Mononuclear cell (primary cell): ENCODE data around the gene SLIRP. TPM values are rescaled to one million over a fixed set of nuclear protein-coding genes. Genes with fewer than 3 reads are reported as not detected.
"Not testable (repeated sequence)": the region's sequence is repeated elsewhere in the genome, so short reads cannot be mapped to it uniquely, and the experiment has no call there.

Source experiments
- H3K27me3 ChIP-seq: 2 replicates; pipeline ENCODE4 v1.6.0; 2011; ENCODE audit warnings: low read length, control low read depth; ENCODE audit not compliant: insufficient read depth
- H3K4me1 ChIP-seq: 2 replicates; pipeline ENCODE4 v1.5.1; 2011; ENCODE audit warnings: mild to moderate bottlenecking, low read length, control low read depth; ENCODE audit not compliant: insufficient read depth
- H3K4me3 ChIP-seq: 2 replicates; pipeline ENCODE4 v1.5.1; 2011; ENCODE audit warnings: mild to moderate bottlenecking, low read length, moderate library complexity
- H3K9me3 ChIP-seq: 2 replicates; pipeline ENCODE4 v1.5.1; 2011; ENCODE audit warnings: low read depth, mild to moderate bottlenecking, control low read depth, low read length
- total RNA-seq: library from RNA; depleted of rRNA; stranded (reverse); fragments of >200 nt; gene quantifications from one replicate; pipeline ENCODE4 v1.2.3, GENCODE V29; 2012

The SLIRP gene
- total RNA-seq = 22.0 TPM

DNA sequence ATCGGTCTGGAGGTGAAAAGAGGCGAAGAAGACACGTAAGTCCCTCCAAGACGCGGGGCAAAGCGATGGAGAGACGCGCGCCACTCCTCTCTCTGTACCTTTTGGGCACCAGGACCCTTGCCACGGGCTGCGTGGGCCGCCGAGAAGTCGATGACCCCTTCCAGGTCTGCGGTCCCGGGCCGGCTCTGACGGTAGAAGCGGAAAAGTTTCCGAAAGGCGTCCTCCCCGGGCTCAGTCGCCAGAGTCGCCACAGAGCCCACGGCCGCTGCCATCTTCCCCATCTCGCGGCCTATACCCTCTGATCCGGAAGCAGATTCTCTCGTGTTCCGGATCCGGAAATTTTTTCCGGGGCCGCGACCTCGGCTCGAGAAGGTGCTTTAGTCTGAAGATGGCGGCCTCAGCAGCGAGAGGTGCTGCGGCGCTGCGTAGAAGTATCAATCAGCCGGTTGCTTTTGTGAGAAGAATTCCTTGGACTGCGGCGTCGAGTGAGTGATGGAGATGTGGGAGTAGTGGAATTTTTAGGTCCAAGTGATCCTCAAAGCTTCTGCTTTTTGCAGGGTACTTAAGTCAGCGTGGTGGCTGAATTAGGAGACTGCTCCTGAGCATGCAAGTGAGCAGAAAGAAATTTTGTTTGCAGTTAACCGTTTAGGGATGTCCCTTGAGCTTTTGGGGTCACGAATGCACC is at the start of gene SLIRP, which contains the start of gene ALKBH1:
Gene SLIRP (plus strand): TSS at position 380 of the 685 bp plus-strand sequence. CDS start 9 bp downstream, at position 389.
Gene ALKBH1 (minus strand): TSS at position 300 of the 685 bp plus-strand sequence. CDS start 19 bp downstream, at position 281.
- H3K4me3 ChIP-seq = peak within 1 kb of the TSS; percentile 96
- H3K4me1 ChIP-seq = peaks cover 23% of the 10 kb centered on the region
- no peaks in the 10 kb centered on the region for H3K27me3 ChIP-seq
- no peaks in the 10 kb centered on the region for H3K9me3 ChIP-seq

DNA sequence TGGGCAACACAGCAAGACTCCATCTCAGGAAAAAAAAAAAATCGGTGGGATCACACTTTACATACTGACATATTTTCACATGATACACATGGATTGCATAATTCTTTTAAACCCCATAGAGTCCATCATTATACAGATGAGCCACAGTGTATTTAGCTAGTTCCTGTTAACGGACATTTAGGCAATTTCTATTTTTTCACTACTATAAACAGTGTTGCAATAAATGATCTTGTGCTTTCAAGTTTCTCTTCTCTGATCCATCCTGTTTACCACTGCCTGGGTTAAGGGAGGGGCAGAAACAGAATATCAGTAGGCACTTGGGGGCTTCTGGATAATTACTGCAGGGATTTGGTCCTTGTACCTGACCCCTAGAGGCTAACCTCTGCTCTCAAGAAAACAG is 48.1 kb upstream of the SLIRP start:
- no peak overlapping the region for H3K4me3 ChIP-seq
- H3K27me3 ChIP-seq = no peaks in the 10 kb centered on the region
- no peaks in the 10 kb centered on the region for H3K9me3 ChIP-seq
- H3K4me1 ChIP-seq = peaks cover 57% of the 10 kb centered on the region

DNA sequence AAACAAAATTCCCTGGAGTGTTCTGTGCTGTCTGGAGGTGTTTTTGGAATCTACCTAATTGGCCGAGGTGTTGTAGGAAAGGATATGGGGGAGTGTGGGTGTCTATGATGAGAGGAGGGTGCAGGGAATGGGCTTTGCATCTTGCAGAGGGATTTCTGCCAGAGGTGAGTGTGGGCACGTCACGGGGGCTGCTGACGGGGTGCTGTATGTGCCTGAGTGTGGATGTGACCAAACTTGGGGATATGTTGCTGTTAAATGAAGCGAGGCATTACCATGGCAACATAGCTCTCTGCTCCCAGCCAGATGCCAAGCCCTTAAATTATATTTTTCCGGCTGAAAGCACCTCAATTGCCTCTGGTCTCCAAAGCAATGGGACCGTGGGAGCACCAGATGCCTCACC is 47.1 kb upstream of the SLIRP start:
- Histone ChIP-seq H3K4me1 (peaks cover 51% of the 10 kb centered on the region), H3K9me3 (no peaks in the 10 kb centered on the region), H3K4me3 (no peak overlapping the region), H3K27me3 (no peaks in the 10 kb centered on the region)

DNA sequence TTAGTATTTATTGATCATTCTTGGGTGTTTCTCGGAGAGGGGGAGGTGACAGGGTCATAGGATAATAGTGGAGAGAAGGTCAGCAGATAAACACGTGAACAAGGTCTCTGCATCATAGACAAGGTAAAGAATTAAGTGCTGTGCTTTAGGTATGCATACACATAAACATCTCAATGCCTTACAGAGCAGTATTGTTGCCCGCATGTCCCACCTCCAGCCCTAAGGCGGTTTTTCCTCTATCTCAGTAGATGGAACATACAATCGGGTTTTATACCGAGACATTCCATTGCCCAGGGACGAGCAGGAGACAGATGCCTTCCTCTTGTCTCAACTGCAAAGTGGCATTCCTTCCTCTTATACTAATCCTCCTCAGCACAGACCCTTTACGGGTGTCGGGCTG is 46.3 kb upstream of the SLIRP start:
- not testable (repeated sequence) for H3K9me3 ChIP-seq, H3K4me3 ChIP-seq, H3K27me3 ChIP-seq
- peaks cover 48% of the 10 kb centered on the region for H3K4me1 ChIP-seq

DNA sequence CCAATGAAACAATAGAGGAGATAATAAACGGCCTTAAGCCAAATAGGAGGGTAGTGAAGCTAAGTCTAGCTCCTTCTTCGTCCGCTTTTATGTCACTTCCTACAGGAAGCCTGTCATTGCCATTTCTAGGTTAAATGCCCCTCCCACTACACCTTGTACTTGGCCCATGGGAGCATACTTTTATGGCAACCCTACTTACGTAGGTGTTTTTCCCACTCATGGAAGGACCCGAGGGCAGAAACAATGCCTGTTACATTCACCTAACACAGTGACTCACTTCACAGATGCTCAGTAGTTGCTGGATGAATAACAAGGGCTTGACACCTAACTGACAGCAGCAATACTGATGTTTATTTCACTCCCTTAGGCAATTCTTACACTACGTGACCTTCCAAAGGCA is 44.6 kb upstream of the SLIRP start:
- H3K27me3 ChIP-seq = no peaks in the 10 kb centered on the region
- H3K9me3 ChIP-seq = no peaks in the 10 kb centered on the region

DNA sequence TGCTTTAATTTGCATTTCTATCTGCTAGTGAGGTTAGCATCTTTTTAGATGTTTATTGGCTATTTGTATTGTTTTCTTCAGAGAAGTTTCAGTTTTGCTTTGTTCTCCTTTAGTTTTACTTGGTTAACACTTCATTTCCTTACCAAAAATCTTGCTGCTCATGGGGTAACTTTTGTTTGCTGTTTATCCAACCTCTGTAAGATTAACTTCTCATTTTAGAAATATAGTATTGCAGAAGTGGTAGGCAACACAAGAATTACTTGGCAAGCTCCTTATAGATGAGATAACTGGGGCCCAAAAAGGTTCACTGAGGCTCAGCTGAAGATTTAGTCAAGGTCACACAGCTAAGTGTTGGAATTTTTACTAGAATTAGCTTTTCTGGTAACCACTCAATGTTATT is 40.6 kb upstream of the SLIRP start:
- peaks cover 19% of the 10 kb centered on the region for H3K4me1 ChIP-seq
- no peaks in the 10 kb centered on the region for H3K27me3 ChIP-seq
- no peaks in the 10 kb centered on the region for H3K9me3 ChIP-seq
- no peak overlapping the region for H3K4me3 ChIP-seq

More for the DNA sequence above, 44.6 kb upstream of the SLIRP start:
- no peak overlapping the region for H3K4me3 ChIP-seq
- peaks cover 46% of the 10 kb centered on the region for H3K4me1 ChIP-seq

DNA sequence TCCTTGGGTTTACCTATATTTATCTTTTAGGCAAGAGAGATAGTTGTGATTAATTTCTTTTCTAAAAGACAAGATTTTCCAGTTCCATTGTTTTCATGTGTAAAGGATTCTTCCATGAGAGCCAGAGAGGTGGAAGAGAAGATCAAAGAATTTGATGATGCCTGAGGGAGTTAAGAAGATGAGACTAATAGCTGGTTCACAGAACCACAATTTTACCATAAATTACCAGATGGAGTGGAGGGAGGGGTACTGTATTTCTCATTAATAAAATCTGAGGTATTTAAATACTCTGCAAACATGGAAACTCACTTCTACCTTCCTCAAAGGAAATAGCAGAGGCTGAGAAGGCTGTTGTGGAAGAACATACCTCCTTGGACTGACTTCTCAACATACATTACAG is 34.7 kb upstream of the SLIRP start:
- Histone ChIP-seq H3K27me3 (no peaks in the 10 kb centered on the region), H3K9me3 (no peaks in the 10 kb centered on the region), H3K4me1 (peaks cover 2% of the 10 kb centered on the region), H3K4me3 (no peak overlapping the region)

DNA sequence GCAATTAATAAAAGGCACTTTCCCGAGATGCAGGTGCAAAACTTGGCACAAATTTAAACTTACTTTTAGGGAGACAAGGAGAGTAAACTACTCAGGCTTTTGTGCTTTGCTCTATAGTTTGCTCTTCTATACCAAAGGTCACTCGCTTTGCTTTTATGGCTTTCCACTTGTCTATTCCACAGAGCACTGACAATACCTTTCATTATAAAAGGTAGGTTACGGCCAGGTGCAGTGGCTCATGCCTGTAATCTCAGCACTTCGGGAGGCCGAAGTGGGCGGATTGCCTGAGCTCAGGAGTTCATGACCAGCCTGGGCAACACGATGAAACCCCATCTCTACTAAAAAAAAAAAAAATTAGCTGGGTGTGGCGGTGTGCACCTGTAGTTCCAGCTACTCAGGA is 33.0 kb upstream of the SLIRP start:
- no peak overlapping the region for H3K4me3 ChIP-seq
- H3K27me3 ChIP-seq = no peaks in the 10 kb centered on the region
- H3K9me3 ChIP-seq = no peaks in the 10 kb centered on the region
- no peaks in the 10 kb centered on the region for H3K4me1 ChIP-seq

DNA sequence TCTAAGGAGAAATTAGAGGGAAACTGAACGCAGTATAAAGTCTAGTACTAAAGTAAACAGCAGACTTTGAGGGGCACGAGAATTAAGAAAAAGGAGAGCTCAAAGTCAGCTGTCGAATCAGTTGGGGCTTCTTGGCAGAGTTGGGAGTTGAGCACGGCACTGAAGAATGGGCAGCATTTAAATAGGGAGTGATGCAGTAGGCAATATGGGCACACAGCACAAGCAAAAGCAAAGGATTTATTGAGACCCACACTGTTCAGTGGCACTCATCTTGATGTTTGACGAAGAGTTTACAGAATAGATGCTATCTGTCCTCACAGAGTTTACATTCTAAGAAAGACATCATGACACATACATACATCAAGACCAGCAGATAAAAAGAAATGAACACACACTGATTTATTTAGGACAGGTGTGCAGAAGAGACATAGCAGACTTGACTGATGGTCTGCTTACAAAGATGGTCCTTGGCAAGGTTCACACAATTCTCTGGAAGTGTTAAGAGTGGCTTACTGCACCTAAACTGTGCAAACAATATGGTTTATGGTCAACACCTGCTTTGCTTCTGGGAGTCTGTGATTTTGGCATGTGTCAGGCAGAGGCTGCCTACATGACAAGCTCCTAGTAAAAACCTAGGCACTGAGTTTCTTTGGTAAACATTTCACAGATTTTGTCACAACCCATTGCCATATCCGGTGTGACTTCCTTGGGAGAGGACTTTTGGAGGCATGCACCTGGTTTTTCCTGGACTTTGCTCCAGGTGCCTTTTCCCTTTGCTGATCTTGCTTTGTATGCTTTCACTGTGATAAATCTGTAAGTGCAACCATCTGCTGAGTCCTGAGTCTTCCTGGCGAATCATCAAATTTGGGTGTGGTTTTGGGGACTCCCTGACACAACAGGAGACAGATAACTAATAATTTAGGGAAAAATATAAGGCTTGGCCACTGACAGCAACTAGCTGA is 26.4 kb upstream of the SLIRP start:
- H3K9me3 ChIP-seq = no peaks in the 10 kb centered on the region
- no peak overlapping the region for H3K4me3 ChIP-seq
- no peaks in the 10 kb centered on the region for H3K27me3 ChIP-seq
- H3K4me1 ChIP-seq = no peaks in the 10 kb centered on the region

DNA sequence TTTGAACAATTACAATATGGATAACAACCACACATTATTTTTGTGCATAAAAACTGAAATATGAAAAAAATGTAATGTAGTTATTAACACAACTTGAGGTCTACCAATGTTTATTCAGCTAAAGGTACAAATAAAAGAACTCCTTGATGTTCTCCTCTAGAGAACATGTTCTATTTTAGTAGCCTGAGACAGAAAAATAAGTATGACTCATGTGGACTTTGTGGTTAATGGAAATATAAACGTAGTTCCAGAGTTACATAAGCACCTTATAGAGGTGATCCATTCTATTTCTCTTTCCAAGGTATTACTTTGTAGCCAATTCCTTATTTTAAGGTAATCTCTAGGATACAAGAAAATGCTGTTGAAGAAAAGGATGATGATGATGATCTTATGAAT is 25.7 kb upstream of the SLIRP start:
- no peak overlapping the region for H3K4me3 ChIP-seq
- H3K9me3 ChIP-seq = no peaks in the 10 kb centered on the region
- H3K4me1 ChIP-seq = no peaks in the 10 kb centered on the region
- no peaks in the 10 kb centered on the region for H3K27me3 ChIP-seq

DNA sequence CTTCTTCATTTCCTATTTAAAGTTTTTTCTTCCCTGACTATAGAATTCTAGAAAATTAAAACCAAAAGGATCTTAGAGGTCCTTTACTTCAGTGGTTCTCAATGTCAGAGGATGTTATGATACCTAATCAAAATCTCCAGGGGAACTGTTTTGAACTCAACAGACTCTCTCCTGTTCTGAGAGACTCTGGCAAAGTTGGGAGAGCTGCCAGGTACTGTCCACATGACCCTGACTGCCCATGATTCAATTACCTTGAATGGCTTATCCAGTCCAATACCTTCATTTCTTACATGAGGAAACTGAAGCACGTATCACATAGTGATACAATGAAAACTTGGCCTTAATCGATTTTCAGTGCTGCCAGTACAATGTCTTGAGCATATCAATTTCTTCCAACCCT is 16.6 kb upstream of the SLIRP start:
- no peaks in the 10 kb centered on the region for H3K4me1 ChIP-seq
- H3K27me3 ChIP-seq = no peaks in the 10 kb centered on the region
- H3K4me3 ChIP-seq = no peak overlapping the region
- no peaks in the 10 kb centered on the region for H3K9me3 ChIP-seq

DNA sequence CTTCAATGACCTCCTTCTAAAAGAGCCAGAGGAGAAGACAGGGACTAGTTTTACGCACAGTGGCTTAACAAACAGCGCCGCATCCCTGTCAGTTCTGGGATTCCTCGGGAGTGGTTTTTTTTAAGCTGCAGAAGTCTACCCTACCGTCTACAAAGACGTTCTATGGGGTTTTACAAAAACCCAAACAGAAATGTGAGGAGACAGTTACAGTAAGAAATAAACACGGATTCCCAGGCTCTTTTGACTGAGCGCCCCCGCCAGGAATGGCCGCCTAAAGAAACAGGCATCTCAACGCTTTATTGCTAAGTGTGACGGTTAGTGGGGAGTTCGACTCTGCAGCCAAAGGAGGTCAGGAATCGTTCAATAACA is 564 bp upstream of the SLIRP start:
- H3K4me3 ChIP-seq = peak overlapping the region; percentile 96
- no peaks in the 10 kb centered on the region for H3K9me3 ChIP-seq
- H3K4me1 ChIP-seq = peaks cover 23% of the 10 kb centered on the region
- H3K27me3 ChIP-seq = no peaks in the 10 kb centered on the region

DNA sequence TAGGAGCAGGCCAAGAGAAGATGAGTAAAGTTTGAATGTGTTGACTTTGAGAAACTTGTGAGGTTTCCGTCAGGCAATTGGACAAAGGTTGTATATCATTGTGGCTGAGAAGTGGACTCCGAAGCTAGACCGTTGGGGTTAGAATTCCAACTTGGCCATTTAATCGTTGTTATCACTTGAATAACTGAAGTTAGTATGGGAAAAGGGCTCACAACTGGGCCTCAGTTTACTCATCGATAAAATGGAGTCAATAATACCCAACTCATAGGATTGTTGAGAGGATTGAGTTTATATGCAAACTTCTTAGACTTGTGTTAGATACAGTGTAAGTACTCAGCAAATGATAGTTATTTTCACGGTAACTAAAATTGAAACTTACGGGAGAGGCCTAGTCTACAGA is 846 bp downstream of the SLIRP start:
- peak overlapping the region; percentile 96 for H3K4me3 ChIP-seq
- H3K4me1 ChIP-seq = peaks cover 23% of the 10 kb centered on the region

DNA sequence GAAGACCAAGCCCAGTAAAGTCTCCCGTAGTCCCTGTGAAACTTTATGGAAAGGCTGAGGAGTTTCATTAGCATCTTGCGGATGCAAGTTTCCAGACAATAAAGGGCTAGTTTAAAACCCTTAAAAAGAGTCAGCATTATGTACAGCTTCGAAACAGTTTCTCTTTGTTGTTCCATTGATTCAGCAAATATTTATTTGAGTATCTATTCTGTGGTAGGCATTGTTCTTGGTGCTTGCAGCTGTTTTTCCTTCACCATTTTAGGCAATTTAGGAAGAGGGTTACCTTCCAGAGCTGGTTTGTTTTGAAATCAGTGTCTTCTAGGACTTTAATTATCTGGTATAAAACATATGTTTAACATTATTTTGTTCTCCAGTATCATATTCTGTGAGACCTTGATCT is 1.5 kb downstream of the SLIRP start:
- H3K4me3 ChIP-seq = no peak overlapping the region
- peaks cover 23% of the 10 kb centered on the region for H3K4me1 ChIP-seq
- no peaks in the 10 kb centered on the region for H3K27me3 ChIP-seq
- no peaks in the 10 kb centered on the region for H3K9me3 ChIP-seq

More for the DNA sequence above, 846 bp downstream of the SLIRP start:
- Histone ChIP-seq H3K27me3 (no peaks in the 10 kb centered on the region), H3K9me3 (no peaks in the 10 kb centered on the region)

DNA sequence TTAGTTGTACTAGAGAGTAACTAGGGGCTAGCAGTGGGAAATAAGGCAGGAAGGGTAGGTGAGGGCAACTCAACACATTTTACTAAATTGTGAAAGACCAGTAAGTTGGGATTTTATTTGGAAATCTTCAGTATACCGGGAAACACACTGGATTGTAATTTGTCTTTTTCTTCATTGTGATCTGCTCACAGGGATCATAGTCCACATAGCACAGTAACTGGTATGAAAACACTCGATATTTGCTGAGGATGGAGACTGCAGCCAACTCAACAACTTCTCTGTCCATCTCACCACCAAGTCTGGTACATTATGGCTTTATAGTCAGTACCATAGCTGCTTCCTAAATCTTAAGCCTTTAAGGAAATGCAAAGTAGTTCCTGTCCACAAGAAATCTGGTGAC is 2.5 kb downstream of the SLIRP start:
- Histone ChIP-seq H3K9me3 (no peaks in the 10 kb centered on the region), H3K4me3 (no peak overlapping the region), H3K4me1 (peaks cover 23% of the 10 kb centered on the region), H3K27me3 (no peaks in the 10 kb centered on the region)
